ENCODE measurements around the gene ADAMTSL2.
A peak's percentile ranks its signal among the peaks of the same experiment; 100 is the strongest.

Gene ADAMTSL2

GRCh38 chr9:133518200-133518599 lies 16.3 kb upstream of the ADAMTSL2 start:
- DNase-seq (ENCODE audit: low spot score), result no peak

GRCh38 chr9:133518706-133519449 lies 15.6 kb upstream of the ADAMTSL2 start:
- DNase-seq (ENCODE audit: low spot score), result no peak

GRCh38 chr9:133519693-133520092 lies 14.8 kb upstream of the ADAMTSL2 start:
- DNase-seq (ENCODE audit: low spot score), result no peak

GRCh38 chr9:133520121-133520835 lies 14.2 kb upstream of the ADAMTSL2 start:
- no peak for DNase-seq (ENCODE audit: low spot score)

GRCh38 chr9:133521122-133522072 lies 13.1 kb upstream of the ADAMTSL2 start:
- DNase-seq (ENCODE audit: low spot score), result no peak

- no peak for DNase-seq (ENCODE audit: low spot score)
These were observed 12.2 kb upstream of the ADAMTSL2 start for GRCh38 chr9:133522073-133522910.

- DNase-seq (ENCODE audit: low spot score), result no peak
These were observed 11.4 kb upstream of the ADAMTSL2 start for GRCh38 chr9:133523106-133523505.

GRCh38 chr9:133524146-133524545 lies 10.4 kb upstream of the ADAMTSL2 start:
- DNase-seq (ENCODE audit: low spot score), result no peak

- DNase-seq (ENCODE audit: low spot score), result no peak
These were observed 9.8 kb upstream of the ADAMTSL2 start, which contains the start of gene MYMK for GRCh38 chr9:133524679-133525228. Gene MYMK, minus strand, starts transcription at chr9:133524959. Its CDS starts 115 bp downstream, at chr9:133524844.

GRCh38 chr9:133525677-133526076 lies 8.8 kb upstream of the ADAMTSL2 start:
- no peak for DNase-seq (ENCODE audit: low spot score)

GRCh38 chr9:133526721-133527321 lies 7.7 kb upstream of the ADAMTSL2 start:
- no peak for DNase-seq (ENCODE audit: low spot score)

- no peak for DNase-seq (ENCODE audit: low spot score)
These were observed 7.0 kb upstream of the ADAMTSL2 start for GRCh38 chr9:133527444-133527920.

GRCh38 chr9:133528001-133528875 lies 6.3 kb upstream of the ADAMTSL2 start:
- DNase-seq (ENCODE audit: low spot score), result no peak

GRCh38 chr9:133528876-133529241 lies 5.6 kb upstream of the ADAMTSL2 start:
- no peak for DNase-seq (ENCODE audit: low spot score)

- no peak for DNase-seq (ENCODE audit: low spot score)
These were observed 5.0 kb upstream of the ADAMTSL2 start for GRCh38 chr9:133529457-133529856.

GRCh38 chr9:133529874-133530273 lies 4.6 kb upstream of the ADAMTSL2 start:
- DNase-seq (ENCODE audit: low spot score), result no peak

GRCh38 chr9:133531293-133531692 lies 3.2 kb upstream of the ADAMTSL2 start:
- no peak for DNase-seq (ENCODE audit: low spot score)

GRCh38 chr9:133532937-133533668 lies 1.4 kb upstream of the ADAMTSL2 start:
- DNase-seq (ENCODE audit: low spot score), result peak; percentile 96

- DNase-seq (ENCODE audit: low spot score), result no peak
These were observed 647 bp upstream of the ADAMTSL2 start for GRCh38 chr9:133533857-133534256.

Measured in HuH-7 (cell line).